ENCODE measurements around the gene ANG.

GRCh38 chr14:20658246-20658645 lies 30.3 kb upstream of the ANG start:
- TF ChIP-seq CTCF (IDR thresholded peaks at IDR 0.05): no peak
- no peak for TF ChIP-seq POLR2A (IDR thresholded peaks at IDR 0.05)
- no peak for TF ChIP-seq EP300 (IDR thresholded peaks at IDR 0.05)
